Activated T-helper 2 cell treated with anti-CD3 and anti-CD28 coated beads, Interferon-gamma antibody, Interleukin-2, Interleukin-4, amounts not matched to agents 10 μg/mL and 5 μg/mL and 100 μg/mL, durations not matched to agents 14 hours and 24 hours and 36 hours (primary cell): Measurements from ENCODE around the gene FBXO2. TPM values are rescaled to one million over a fixed set of nuclear protein-coding genes. Genes with fewer than 3 reads are reported as not detected.

ENCODE experiments used
- DNase-seq: peaks from one replicate; pipeline ENCODE4 v3.0.0; 2021; ENCODE audit warnings: low spot score
- H3K27ac Mint-ChIP-seq: one replicate; pipeline ENCODE4 v1.8.0; 2021; ENCODE audit warnings: mixed read lengths
- H3K27me3 Mint-ChIP-seq: one replicate; pipeline ENCODE4 v1.8.0; 2021; ENCODE audit warnings: low read depth, mixed read lengths
- H3K36me3 Mint-ChIP-seq: one replicate; pipeline ENCODE4 v1.8.0; 2021; ENCODE audit warnings: low read depth, mixed read lengths
- H3K4me1 Mint-ChIP-seq: one replicate; pipeline ENCODE4 v1.8.0; 2021; ENCODE audit warnings: low read depth, mixed read lengths
- H3K4me3 Mint-ChIP-seq: one replicate; pipeline ENCODE4 v1.8.0; 2021; ENCODE audit warnings: low read depth, mild to moderate bottlenecking, moderate library complexity, mixed read lengths
- H3K9me3 Mint-ChIP-seq: one replicate; pipeline ENCODE4 v1.8.0; 2021; ENCODE audit warnings: mixed read lengths
- intact Hi-C: fragments of 100-400 bp; cut with micrococcal nuclease; formaldehyde crosslinking; loops from one replicate; pipeline ENCODE4 v1.15.1; 2023
- total RNA-seq: library from RNA; stranded (reverse); gene quantifications from 2 replicates; pipeline ENCODE4 v1.2.3, GENCODE V29; 2022

The FBXO2 gene
- total RNA-seq, 1 donor from 2014 or later, result 0.41 TPM

DNA sequence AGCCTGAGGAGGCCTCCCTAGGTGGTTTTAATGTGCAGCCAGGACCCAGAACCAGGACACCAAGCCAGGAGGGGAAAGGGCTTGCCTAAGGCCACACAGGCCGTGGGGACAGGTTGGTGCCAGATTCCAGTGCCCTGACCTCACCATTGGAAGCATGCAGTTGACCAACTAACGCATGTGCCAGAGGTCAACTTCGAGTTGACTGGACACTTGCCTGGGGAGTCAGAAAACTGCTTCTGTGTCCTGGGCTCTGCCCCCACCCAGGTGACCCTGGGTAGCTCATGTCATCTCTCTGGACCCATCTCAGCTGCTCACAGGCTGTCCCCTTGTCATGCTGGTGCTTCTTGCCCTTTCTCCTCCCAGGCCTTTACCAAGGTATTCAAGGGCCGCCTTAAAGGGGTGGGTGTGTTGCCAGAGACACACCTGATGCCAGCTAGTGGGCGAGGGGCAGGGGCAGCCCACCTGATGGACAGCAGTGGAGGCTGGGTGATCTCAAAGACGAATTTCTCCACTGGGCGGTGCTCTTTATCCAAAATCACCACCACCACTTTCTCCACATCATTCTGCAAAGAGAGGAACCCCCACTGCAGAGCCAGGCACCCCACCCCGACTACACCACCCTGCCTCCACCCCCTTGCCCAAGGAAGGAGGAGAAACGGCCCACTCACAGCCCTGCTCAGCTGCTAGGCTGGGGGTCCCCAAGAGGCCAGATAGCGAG, 22.3 kb upstream of the FBXO2 start:
- peaks cover 3% of the 10 kb centered on the region for H3K4me1 Mint-ChIP-seq
- H3K9me3 Mint-ChIP-seq, result no peaks in the 10 kb centered on the region
- no peak overlapping the region for H3K27ac Mint-ChIP-seq
- peaks cover 18% of the 10 kb centered on the region for H3K36me3 Mint-ChIP-seq
- intact Hi-C loops, result no loop called here
- H3K4me3 Mint-ChIP-seq, result no peak overlapping the region
- H3K27me3 Mint-ChIP-seq, result no peaks in the 10 kb centered on the region
- DNase-seq, result no peak

DNA sequence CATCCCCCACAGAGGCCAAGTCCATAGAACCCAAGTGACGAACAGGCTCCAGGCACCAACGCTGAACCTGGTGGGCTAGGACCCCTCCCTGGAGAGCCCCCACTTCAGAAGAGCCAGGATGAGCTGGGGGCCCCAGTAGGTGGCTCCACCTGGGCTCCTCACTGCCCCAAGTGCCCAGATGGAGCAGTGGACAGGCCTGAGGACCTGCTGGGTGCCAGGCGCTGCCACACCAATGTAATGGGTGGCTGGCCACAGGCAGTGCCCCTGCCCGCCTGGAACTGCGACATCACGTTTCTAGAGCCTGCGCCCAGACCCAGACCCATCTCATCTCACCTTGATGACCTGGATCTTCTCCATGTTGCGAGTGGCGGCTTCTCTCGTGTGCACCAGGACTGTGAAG, 21.1 kb upstream of the FBXO2 start:
- H3K36me3 Mint-ChIP-seq, result peaks cover 22% of the 10 kb centered on the region
- peaks cover 3% of the 10 kb centered on the region for H3K4me1 Mint-ChIP-seq
- H3K27ac Mint-ChIP-seq, result no peak overlapping the region
- DNase-seq, result no peak
- intact Hi-C loops, result no loop called here
- no peak overlapping the region for H3K4me3 Mint-ChIP-seq
- no peaks in the 10 kb centered on the region for H3K27me3 Mint-ChIP-seq
- no peaks in the 10 kb centered on the region for H3K9me3 Mint-ChIP-seq

DNA sequence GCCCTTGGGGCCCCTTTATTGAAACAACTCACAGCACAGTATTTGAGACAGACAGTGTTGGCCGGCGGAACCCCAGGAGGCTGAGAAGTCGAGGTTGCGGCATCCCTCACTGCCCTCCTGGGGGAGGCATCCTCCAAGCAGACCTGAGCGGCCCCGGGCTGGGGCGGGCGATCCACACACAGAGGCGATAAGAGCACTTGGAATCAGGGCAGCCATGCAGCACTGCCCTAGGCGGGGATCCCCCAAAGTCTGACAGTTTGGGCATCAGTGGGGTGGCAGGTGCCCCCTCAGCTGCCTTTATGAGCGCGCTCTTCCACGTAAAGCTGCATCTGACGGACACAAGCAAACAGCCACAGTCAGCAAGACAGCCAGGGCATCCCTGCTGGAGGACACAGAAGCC, 20.3 kb upstream of the FBXO2 start:
- no peak overlapping the region for H3K27ac Mint-ChIP-seq
- DNase-seq, result no peak
- no peaks in the 10 kb centered on the region for H3K9me3 Mint-ChIP-seq
- H3K4me1 Mint-ChIP-seq, result peaks cover under 1% of the 10 kb centered on the region
- H3K4me3 Mint-ChIP-seq, result no peak overlapping the region
- peaks cover 22% of the 10 kb centered on the region for H3K36me3 Mint-ChIP-seq
- intact Hi-C loops, result no loop called here
- H3K27me3 Mint-ChIP-seq, result no peaks in the 10 kb centered on the region

DNA sequence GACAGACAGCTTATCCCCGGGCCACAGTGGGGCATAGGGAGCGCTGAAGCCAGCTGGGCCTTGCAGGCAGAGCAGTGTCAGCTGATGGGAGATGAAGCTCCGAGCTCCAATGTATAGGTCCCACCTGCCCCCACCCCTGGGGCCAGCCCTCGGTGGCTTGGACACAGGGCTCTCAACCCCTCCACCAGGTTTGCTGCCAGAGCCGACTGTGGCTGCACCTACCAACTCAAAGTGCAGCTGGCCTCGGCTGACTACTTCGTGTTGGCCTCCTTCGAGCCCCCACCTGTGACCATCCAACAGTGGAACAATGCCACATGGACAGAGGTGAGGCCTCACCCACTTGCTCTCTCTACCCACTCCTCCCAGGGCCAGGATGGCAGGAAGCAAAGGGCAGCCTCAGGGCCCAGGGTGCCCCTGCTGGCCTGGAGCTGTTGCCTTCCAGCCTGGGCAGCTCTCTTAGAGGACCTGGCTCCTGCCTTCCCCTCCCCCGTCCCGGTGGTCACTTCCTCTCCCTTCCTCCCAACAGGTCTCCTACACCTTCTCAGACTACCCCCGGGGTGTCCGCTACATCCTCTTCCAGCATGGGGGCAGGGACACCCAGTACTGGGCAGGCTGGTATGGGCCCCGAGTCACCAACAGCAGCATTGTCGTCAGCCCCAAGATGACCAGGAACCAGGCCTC, 19.0 kb upstream of the FBXO2 start:
- H3K27me3 Mint-ChIP-seq, result no peaks in the 10 kb centered on the region
- no peak overlapping the region for H3K4me3 Mint-ChIP-seq
- H3K9me3 Mint-ChIP-seq, result no peaks in the 10 kb centered on the region
- intact Hi-C loops, result no loop called here
- no peak overlapping the region for H3K27ac Mint-ChIP-seq
- peaks cover 29% of the 10 kb centered on the region for H3K36me3 Mint-ChIP-seq
- no peaks in the 10 kb centered on the region for H3K4me1 Mint-ChIP-seq
- no peak for DNase-seq

DNA sequence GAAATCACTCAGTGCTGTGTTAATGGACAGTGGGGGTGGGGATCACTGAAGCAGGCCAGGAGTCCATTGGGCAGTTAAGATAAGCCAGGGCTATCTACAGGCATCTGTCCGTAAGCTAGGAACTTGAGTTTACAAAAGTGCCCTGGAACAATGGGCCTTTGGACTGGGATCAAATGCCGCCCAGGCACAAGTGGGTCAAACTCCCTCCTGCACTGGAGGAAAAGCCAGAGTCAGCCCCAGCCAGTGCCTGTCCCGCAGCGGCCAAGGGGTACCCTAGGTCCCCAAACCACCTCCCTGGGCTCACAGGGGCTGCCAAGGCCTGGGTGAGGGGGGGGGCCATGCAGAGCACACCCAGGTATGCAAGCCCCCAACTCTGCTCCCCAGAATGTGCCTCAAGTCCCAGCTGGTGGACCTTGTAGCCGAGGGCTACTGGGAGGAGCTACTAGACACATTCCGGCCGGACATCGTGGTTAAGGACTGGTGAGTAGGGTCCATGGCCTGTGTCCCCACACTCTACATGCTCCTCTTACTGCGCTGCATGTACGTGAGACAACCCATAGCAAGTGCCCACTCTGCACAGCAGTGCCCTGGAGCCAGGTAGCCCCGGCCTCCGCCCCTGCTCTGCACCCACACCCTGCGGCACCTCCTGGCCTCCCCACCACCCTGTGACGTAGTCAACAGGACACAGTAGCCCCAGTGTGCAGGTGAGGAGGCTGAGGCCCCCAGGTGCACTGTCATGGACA, 17.5 kb upstream of the FBXO2 start:
- Mint-ChIP-seq H3K36me3 (peaks cover 29% of the 10 kb centered on the region), H3K4me3 (no peak overlapping the region), H3K9me3 (no peaks in the 10 kb centered on the region), H3K4me1 (no peaks in the 10 kb centered on the region), H3K27me3 (no peaks in the 10 kb centered on the region), H3K27ac (no peak overlapping the region)
- intact Hi-C loops, result no loop called here
- no peak for DNase-seq

DNA sequence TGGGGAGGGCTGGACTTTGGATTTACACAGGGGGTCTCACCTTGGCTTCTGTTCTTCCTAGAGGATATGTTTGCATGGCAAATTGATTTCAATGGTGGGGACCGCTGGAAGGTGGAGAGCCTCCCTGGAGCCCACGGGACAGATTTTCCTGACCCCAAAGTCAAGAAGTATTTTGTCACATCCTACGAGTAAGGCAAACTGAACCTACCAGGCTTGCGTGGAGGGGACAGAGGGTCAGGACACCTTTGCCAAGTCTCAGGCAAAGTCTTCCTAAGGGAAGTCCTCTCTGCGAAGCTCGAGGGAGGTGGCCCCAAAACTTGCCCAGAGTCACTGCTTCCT, 16.9 kb upstream of the FBXO2 start:
- intact Hi-C loops, result no loop called here
- Mint-ChIP-seq H3K4me3 (no peak overlapping the region), H3K36me3 (peaks cover 29% of the 10 kb centered on the region), H3K27ac (no peak overlapping the region), H3K4me1 (no peaks in the 10 kb centered on the region), H3K9me3 (no peaks in the 10 kb centered on the region), H3K27me3 (no peaks in the 10 kb centered on the region)
- DNase-seq, result no peak

DNA sequence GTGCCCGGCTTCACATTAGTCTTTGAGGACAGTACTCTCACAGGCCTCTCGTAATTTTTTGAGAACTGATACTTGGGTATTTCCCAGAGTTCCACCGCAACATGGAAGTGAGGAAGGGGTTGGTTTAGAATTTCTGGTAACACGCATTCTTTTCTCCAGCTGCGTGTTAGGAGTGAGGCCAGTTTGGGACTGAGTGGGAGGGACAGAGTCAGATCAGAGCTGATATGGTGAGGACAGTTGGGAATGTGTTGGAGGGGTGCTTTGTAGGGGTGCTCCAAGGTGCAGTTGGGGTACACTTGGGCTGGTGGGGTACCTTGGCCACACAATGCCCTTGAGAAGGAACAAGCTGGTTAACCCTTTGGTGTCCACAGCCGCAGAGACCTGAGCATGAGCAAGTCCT, 16.5 kb upstream of the FBXO2 start:
- no peak overlapping the region for H3K4me3 Mint-ChIP-seq
- no peak for DNase-seq
- intact Hi-C loops, result no loop called here
- H3K27me3 Mint-ChIP-seq, result no peaks in the 10 kb centered on the region
- peaks cover 25% of the 10 kb centered on the region for H3K36me3 Mint-ChIP-seq
- no peak overlapping the region for H3K27ac Mint-ChIP-seq
- no peaks in the 10 kb centered on the region for H3K9me3 Mint-ChIP-seq
- H3K4me1 Mint-ChIP-seq, result no peaks in the 10 kb centered on the region

DNA sequence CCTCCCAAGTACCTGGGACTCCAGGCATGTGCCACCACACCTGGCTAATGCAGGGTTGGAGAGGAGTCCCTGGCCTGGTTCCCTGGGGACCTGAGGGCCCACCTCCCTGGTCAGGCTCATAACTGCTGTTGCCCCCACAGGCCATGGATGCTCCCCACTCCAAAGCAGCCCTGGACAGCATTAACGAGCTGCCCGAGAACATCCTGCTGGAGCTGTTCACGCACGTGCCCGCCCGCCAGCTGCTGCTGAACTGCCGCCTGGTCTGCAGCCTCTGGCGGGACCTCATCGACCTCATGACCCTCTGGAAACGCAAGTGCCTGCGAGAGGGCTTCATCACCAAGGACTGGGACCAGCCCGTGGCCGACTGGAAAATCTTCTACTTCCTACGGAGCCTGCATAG, 14.3 kb upstream of the FBXO2 start:
- H3K27me3 Mint-ChIP-seq, result no peaks in the 10 kb centered on the region
- H3K9me3 Mint-ChIP-seq, result no peaks in the 10 kb centered on the region
- H3K27ac Mint-ChIP-seq, result no peak overlapping the region
- no peaks in the 10 kb centered on the region for H3K4me1 Mint-ChIP-seq
- intact Hi-C loops, result no loop called here
- H3K4me3 Mint-ChIP-seq, result no peak overlapping the region
- no peak for DNase-seq
- peaks cover 17% of the 10 kb centered on the region for H3K36me3 Mint-ChIP-seq

DNA sequence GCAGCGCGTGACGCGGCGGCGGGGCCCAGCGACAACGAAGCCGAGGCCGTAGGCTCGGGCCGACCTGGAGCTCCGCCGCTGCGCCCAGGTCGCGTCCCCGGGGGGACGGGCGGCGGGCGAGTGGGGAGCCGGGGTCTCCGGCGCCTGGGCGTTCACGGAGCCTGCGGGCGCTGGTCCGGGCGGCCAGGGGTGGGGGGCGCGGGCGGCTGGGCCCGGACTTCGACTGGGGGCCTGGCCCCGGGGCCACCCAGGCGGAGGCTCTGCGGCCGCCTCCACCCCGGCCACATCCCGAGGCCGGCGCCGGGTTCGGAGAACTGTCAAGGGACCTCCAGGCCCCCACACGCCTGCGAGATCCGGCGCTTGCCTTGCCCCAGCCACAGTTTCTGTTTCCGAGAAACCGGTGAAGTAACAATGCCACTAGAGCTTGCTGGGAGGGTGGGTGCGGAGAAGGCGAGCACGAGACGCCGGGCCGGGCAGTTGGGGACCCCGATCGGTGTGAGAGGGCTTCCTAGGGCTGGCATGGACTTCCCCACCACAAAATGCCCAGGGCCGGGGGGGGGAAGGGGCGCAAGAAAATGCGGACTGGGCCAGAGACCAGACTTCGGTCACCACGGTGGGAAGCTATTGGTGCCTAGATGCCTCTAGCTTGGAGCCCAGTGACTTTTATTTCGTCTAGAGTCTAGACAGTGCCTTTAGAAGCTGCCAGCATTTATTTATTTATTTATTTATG, 10.3 kb upstream of the FBXO2 start:
- Mint-ChIP-seq H3K36me3 (peaks cover 19% of the 10 kb centered on the region), H3K9me3 (no peaks in the 10 kb centered on the region), H3K4me3 (peak overlapping the region; percentile 78), H3K4me1 (no peaks in the 10 kb centered on the region), H3K27ac (peak overlapping the region; percentile 58), H3K27me3 (no peaks in the 10 kb centered on the region)
- intact Hi-C loops, result loop anchor here (2.0 kb wide), 1 partner anchor 16 kb away; the partner anchor contains the start of gene MAD2L2
- peak; percentile 61 for DNase-seq

DNA sequence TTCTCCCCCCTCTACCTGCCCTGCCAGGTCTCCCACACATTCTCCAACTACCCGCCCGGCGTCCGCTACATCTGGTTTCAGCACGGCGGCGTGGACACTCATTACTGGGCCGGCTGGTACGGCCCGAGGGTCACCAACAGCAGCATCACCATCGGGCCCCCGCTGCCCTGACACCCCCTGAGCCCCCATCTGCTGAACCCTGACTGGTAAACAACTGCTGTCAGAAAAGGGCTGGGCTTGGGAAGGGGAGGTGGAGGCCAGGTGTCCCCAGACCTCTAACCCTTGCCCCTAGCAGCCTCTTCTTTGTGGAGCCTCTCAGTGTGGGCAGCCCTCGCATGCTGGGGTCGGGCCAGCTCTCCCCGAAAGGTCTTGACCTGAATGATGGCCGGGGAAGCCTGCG, 6.9 kb upstream of the FBXO2 start:
- no peak for DNase-seq
- Mint-ChIP-seq H3K27ac (no peak overlapping the region), H3K4me3 (no peak overlapping the region), H3K9me3 (no peaks in the 10 kb centered on the region), H3K27me3 (no peaks in the 10 kb centered on the region), H3K4me1 (no peaks in the 10 kb centered on the region), H3K36me3 (peaks cover 25% of the 10 kb centered on the region)
- intact Hi-C loops, result no loop called here

DNA sequence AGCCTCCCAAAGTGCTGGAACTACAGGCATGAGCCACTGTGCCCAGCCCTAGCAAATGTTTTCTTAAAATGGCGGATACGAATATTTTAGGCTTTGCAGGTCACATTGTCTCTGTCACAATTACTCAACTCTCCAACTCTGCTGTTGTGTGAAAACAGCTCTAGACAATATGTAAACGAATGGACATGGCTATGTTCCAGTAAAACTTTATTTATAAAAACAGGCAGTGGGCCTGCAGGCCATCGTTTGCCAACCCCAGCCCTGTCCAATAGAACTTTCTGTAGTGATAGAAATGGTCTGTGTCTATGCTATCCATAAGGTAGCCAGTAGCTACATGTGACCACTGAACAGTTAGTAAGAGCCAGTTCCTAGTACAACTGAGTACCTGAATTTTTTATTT, 5.5 kb upstream of the FBXO2 start:
- H3K36me3 Mint-ChIP-seq, result peaks cover 28% of the 10 kb centered on the region
- H3K9me3 Mint-ChIP-seq, result no peaks in the 10 kb centered on the region
- H3K4me1 Mint-ChIP-seq, result peaks cover 5% of the 10 kb centered on the region
- intact Hi-C loops, result no loop called here
- no peaks in the 10 kb centered on the region for H3K27me3 Mint-ChIP-seq
- no peak for DNase-seq
- no peak overlapping the region for H3K4me3 Mint-ChIP-seq
- no peak overlapping the region for H3K27ac Mint-ChIP-seq

DNA sequence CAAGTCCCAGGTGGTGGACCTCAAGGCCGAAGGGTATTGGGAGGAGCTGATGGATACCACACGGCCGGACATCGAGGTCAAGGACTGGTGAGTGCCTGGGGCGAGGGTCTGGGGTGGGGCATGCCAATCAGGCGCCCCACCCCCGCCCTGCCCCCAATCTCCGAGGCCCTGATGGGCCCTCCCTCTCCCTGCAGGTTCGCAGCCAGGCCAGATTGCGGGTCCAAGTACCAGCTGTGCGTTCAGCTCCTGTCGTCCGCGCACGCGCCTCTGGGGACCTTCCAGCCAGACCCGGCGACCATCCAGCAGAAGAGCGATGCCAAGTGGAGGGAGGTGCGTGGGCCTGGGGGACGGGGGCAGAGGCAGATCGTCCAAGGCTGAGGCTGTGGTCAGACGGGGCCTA, 4.3 kb upstream of the FBXO2 start:
- no peaks in the 10 kb centered on the region for H3K27me3 Mint-ChIP-seq
- intact Hi-C loops, result no loop called here
- H3K36me3 Mint-ChIP-seq, result peaks cover 28% of the 10 kb centered on the region
- H3K9me3 Mint-ChIP-seq, result no peaks in the 10 kb centered on the region
- no peak overlapping the region for H3K27ac Mint-ChIP-seq
- peaks cover 5% of the 10 kb centered on the region for H3K4me1 Mint-ChIP-seq
- H3K4me3 Mint-ChIP-seq, result no peak overlapping the region
- DNase-seq, result no peak

DNA sequence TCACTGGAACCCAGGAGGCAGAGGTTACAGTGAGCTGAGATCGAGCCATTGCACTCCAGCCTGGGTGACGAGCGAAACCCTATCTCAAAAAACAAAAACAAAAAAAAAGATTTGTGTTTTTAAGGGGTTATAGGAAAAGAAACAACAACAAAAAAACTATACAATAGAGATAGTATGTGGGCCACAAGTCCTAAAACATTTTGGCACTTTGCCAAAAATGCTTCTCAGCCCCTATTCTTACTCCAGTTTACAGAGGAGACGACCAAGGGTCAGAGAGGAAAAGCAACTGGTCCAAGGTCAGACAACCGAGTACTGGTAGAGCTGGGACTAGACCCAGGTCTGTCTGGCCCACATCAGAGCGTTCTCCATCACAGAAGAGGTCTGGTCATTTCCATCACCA, 3.4 kb upstream of the FBXO2 start:
- H3K4me3 Mint-ChIP-seq, result no peak overlapping the region
- intact Hi-C loops, result no loop called here
- no peaks in the 10 kb centered on the region for H3K27me3 Mint-ChIP-seq
- no peak for DNase-seq
- peaks cover 28% of the 10 kb centered on the region for H3K36me3 Mint-ChIP-seq
- peaks cover 5% of the 10 kb centered on the region for H3K4me1 Mint-ChIP-seq
- no peak overlapping the region for H3K27ac Mint-ChIP-seq
- no peaks in the 10 kb centered on the region for H3K9me3 Mint-ChIP-seq
